Left kidney (tissue), 8 donors: Measurements from ENCODE around the gene ANGPT4. TPM values are rescaled to one million over a fixed set of nuclear protein-coding genes. Genes with fewer than 3 reads are reported as not detected.

Experiments
- DNase-seq: peaks from one replicate; pipeline ENCODE4 v3.0.0-alpha.2; 2013
- long read RNA-seq, 8 donors: transcript quantifications; one replicate each; lab custom pipeline, GENCODE V29; 2026
- polyA plus RNA-seq: library from polyadenylated mRNA; unstranded; fragments of 120-200 nt; gene quantifications from one replicate; pipeline ENCODE4 v1.2.1, GENCODE V29; 2013; ENCODE audit not compliant: insufficient read length

Gene ANGPT4, protein sequence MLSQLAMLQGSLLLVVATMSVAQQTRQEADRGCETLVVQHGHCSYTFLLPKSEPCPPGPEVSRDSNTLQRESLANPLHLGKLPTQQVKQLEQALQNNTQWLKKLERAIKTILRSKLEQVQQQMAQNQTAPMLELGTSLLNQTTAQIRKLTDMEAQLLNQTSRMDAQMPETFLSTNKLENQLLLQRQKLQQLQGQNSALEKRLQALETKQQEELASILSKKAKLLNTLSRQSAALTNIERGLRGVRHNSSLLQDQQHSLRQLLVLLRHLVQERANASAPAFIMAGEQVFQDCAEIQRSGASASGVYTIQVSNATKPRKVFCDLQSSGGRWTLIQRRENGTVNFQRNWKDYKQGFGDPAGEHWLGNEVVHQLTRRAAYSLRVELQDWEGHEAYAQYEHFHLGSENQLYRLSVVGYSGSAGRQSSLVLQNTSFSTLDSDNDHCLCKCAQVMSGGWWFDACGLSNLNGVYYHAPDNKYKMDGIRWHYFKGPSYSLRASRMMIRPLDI
- 0.22 TPM for polyA plus RNA-seq
- long read RNA-seq, donor 1 = 0 reads
- long read RNA-seq, donor 2 = 0 reads
- long read RNA-seq, donor 3 = 0 reads
- long read RNA-seq, donor 4 = 0 reads
- long read RNA-seq, donor 5 = 0 reads
- long read RNA-seq, donor 6 = 0 reads
- long read RNA-seq, donor 7 = 0 reads
- long read RNA-seq, donor 8 = 0 reads

GRCh38 chr20:916125-916799, at the start of gene ANGPT4:
TSS of gene ANGPT4 (minus strand) at chr20:916334. CDS start at chr20:916214, 120 bp downstream.
- no peak for DNase-seq

DNA sequence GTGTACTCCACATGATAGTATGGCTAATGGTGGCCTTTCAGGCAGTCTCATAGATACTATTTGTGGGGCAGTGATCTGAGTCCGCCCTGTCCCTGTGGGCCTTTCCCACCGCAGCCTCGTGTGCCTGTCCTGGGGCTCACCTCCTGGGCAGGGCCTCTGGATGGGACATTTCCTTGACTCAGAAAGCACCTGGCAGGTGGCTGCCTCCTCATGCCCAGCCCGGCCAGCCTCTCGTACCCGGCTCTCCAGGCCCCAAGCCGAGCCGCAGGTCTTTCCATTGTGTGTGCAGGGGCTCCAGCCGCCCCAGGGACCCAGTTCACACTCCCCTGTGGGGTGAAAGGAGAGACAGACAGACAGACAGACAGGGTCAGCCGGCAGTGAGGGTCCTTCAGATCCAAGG, 47.7 kb upstream of the ANGPT4 start:
- DNase-seq = no peak

- DNase-seq = no peak
These were observed 46.5 kb upstream of the ANGPT4 start for GRCh38 chr20:962683-963082.

DNA sequence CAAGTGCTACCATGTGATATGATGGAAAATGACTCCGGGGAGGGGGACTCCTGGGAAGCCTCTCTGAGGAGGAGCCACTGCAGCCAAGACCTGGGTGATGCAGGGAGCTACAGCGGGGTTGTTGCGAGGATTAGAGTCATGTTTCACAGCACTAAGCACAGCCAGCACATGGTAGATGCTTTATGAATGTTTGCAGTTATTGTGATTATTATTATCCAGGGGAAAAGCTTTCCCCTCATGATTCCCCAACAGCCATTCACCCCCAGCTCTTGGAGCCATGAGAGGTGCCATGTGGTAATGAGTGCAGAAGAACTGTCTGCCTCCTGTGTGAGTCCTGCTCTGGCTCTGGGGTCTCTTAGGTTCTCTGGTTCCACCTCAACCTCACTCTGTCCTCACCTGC, 46.1 kb upstream of the ANGPT4 start:
- no peak for DNase-seq

- no peak for DNase-seq
These were observed 45.6 kb upstream of the ANGPT4 start for GRCh38 chr20:961768-962167.

GRCh38 chr20:959996-960615, 44.0 kb upstream of the ANGPT4 start:
- no peak for DNase-seq

- no peak for DNase-seq
These were observed 43.0 kb upstream of the ANGPT4 start for GRCh38 chr20:958936-959815.

DNA sequence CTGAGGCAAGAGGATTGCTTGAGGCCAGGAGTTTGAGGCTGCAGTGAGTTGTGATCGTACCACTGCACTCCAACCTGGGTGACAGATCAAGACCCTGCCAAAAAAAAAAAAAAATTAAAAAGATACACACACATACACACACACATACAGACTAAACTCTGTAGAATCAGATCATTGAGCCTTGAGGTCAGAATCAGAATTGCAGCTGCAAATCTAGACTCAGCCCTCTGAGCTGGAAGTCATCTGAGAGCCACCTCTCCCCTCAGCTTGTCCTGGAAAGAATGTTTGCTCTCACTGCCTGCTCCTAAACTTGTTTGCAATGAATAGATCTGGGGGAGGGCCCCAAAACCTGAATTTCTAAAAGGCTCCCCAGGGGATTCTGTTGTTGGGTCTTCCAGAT, 41.4 kb upstream of the ANGPT4 start:
- DNase-seq = no peak

- DNase-seq = peak; percentile 36
These were observed 40.3 kb upstream of the ANGPT4 start for GRCh38 chr20:956330-956951.

GRCh38 chr20:955656-956055, 39.5 kb upstream of the ANGPT4 start:
- no peak for DNase-seq

- no peak for DNase-seq
These were observed 39.0 kb upstream of the ANGPT4 start for GRCh38 chr20:955111-955510.

- DNase-seq = no peak
These were observed 37.6 kb upstream of the ANGPT4 start for GRCh38 chr20:953742-954141.

DNA sequence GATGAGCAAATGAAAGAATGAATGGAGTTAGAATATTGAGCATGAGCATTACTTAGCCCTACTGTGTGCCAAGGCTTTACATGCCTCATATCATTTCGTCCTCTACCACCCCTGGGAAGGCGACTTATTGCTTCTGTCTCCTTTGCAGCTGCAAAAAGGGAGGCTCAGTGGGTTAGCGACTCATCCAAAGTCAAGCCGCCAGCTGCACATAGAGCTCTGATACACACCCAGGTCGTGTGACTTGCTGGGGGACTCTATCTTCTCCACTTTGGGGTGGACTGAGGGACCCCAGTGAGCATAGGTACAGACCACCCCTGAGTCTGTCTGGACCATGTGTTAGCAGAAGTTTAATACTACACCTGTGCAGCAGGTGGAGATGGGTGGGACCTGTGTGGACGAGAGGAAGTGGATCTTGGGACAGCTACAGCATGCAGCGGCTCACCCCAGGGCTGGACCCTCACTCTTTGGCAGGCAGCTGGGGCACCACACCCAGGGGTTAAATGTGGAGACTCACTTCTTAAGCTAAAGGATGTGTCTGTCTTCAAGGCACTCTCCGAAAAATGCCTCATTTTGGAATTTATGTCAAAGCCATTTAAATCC, 36.2 kb upstream of the ANGPT4 start:
- DNase-seq = no peak

- no peak for DNase-seq
These were observed 35.4 kb upstream of the ANGPT4 start for GRCh38 chr20:951384-952169.

DNA sequence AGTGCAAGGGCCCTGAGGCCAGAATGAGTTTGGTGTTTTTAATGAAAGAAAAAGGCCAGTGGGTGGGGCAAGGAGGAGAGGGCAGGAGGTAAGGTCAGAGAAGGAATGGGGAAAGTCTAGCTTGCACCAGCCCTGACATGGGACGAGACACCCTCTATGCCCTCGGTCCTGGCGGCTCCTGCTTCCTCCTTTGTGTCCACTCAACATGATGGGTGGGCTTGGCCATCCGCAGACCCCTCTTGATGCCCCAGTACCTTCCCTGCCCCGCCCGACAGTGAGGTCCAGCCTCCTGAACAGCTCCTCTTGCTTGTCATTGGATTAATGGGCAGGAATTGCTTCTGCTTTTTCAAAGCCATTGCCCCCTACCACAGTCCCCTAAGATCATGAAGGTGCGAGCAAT, 33.6 kb upstream of the ANGPT4 start:
- no peak for DNase-seq

DNA sequence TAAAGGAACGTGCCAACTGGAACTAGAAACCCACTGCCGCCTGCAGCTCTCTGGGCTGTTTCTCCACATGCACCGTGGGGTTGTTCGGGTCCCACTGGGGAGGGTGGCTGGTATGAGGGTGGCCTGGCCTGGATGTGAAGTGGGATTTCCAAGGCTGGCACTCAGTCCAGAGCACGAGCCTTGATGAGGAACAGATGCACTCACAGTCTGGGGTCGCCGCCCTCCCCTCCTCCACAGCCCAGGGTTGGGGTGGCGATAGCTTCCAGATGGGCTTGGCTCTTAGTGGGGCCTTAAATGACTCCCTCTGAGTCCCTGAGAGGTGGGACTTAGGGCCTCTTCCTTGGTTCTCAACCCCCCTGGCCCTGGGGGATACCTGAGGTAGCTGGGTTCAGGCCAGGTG, 30.7 kb upstream of the ANGPT4 start:
- no peak for DNase-seq

DNA sequence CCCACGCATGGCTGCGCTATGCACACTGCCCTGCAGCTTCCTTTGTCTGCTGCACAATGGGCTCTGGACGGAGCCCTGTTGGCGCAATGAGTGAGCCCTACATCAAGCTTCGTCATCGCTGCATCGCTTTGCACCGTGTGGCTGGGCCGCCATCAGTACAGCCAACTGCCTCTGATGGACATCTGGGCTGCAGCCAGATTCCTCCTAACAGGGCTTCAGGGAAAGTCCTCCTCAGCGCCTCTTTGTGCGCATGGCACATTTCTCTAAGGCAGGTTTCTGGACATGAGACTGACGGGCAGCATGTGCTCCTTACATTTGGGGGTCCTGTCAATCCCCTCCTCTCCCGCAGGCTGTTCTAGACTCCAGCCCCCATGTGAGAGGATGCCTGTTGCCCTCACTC, 29.7 kb upstream of the ANGPT4 start:
- DNase-seq = no peak

GRCh38 chr20:944774-945410, 28.8 kb upstream of the ANGPT4 start:
- no peak for DNase-seq

- no peak for DNase-seq
These were observed 28.0 kb upstream of the ANGPT4 start for GRCh38 chr20:944148-944547.
